Measurements from ENCODE around the gene CASZ1.

The CASZ1 gene

DNA sequence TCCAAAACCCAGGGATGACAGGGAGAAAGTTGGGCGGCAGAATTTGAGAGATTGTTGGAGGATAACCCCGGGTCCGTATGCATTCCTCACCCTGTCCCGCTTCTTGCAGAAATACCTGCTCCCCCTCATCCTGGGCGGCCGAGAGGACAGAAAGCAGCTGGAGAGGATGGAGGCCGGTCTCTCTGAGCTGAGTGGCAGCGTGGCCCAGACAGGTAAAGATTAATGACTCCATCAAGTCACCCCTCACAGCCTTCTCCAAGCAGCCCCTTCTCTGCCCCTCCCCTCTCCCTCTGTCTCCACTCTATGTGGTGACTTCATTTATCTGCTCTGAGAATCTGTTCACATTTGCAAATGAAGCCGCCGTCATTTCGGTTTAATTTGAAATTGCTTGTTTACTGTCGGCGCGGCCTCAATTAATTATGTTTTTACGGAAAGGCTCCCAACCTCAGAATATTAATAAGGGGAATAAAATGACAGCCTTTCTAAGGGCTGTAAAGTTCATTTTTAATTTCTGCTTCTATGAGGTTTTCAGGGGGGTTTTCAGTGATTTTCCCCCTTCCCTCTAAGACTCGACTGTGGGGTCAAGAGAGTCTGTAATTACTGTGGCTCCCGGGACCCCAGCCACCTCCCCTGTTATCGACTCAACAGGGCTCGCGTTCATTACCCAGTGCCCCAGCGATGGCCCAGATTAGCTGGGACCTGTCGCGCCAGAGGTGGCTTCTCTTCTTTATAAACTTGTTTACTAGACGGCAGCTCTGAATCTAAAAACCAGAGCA, 173.3 kb downstream of the CASZ1 start:
- TF ChIP-seq, protein P1, sequence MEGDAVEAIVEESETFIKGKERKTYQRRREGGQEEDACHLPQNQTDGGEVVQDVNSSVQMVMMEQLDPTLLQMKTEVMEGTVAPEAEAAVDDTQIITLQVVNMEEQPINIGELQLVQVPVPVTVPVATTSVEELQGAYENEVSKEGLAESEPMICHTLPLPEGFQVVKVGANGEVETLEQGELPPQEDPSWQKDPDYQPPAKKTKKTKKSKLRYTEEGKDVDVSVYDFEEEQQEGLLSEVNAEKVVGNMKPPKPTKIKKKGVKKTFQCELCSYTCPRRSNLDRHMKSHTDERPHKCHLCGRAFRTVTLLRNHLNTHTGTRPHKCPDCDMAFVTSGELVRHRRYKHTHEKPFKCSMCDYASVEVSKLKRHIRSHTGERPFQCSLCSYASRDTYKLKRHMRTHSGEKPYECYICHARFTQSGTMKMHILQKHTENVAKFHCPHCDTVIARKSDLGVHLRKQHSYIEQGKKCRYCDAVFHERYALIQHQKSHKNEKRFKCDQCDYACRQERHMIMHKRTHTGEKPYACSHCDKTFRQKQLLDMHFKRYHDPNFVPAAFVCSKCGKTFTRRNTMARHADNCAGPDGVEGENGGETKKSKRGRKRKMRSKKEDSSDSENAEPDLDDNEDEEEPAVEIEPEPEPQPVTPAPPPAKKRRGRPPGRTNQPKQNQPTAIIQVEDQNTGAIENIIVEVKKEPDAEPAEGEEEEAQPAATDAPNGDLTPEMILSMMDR (IDR thresholded peaks at IDR 0.05; ENCODE audit: low read depth, low read length) = no peak
- H3K4me3 ChIP-seq (ENCODE audit: low read depth, low read length) = no peak overlapping the region

- TF ChIP-seq, protein P1 (IDR thresholded peaks at IDR 0.05; ENCODE audit: low read depth, low read length) = no peak
- no peak overlapping the region for H3K4me3 ChIP-seq (ENCODE audit: low read depth, low read length)
These were observed 174.5 kb downstream of the CASZ1 start for GRCh38 chr1:10621906-10622305.

DNA sequence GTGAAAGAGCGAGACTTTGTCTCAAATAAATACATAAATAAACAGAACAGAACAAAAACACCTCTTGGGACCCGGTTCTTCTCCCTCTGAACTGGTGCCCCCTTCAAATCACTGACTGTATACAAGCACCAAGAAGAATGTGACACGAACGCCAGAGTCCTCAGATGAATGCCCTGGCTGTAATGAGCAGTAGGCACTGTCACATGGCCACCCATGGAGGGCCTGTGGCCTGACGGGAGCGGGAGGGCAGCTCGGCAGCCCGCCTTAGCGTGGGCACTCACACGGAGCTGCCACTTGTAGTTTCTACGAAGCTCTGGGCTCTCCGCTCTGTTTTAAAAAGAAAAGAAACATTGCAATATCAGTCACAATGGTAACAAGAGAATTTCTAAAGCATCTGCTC, 175.7 kb downstream of the CASZ1 start:
- TF ChIP-seq, protein P1 (IDR thresholded peaks at IDR 0.05; ENCODE audit: low read depth, low read length) = no peak
- no peak overlapping the region for H3K4me3 ChIP-seq (ENCODE audit: low read depth, low read length)

DNA sequence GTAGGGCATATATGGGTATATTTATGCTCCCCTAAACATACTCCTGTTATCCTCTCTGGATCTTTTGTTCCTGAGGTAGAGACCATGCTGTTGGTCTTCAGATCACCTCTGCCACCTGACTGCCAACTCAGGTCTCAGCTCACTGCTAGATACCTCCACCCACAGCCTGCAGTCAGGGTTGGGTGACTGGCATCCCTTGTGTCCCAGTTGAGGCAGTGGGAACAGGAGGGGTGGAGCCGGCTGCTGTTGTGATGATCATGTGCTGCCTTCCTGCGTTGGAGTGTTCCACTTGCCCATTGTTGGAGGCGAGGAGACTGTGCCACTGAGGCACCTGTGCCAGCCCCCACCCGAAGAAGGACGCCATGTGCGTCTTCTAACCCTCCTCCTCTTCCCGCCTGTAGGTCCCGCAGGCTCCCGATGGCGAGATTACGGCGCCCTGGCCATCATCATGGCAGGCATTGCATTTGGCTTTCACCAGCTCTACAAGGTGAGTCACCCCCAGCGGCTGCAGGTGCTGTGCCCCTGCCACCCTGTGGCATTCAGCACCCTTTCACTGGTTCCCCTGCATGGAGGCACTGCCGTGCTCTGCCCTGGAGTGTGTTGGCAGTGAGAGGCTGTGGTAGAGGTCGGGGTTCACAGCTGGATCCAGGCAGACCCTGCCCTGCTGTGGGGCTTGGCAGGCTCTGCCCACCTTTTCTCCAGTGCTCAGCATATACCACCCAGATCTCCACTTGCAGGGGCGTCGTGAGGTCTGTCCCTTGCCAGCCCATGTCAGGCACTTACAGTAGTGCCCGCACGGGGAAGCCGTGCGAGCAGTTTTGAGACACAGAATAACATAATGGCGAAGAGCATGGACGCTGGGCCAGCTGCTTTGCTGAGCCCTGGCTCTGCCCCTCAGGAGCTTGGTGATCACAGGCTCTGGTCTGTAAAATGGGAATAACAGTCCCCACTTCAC, 178.2 kb downstream of the CASZ1 start:
- no peak overlapping the region for H3K4me3 ChIP-seq (ENCODE audit: low read depth, low read length)
- TF ChIP-seq, protein P1 (IDR thresholded peaks at IDR 0.05; ENCODE audit: low read depth, low read length) = no peak

DNA sequence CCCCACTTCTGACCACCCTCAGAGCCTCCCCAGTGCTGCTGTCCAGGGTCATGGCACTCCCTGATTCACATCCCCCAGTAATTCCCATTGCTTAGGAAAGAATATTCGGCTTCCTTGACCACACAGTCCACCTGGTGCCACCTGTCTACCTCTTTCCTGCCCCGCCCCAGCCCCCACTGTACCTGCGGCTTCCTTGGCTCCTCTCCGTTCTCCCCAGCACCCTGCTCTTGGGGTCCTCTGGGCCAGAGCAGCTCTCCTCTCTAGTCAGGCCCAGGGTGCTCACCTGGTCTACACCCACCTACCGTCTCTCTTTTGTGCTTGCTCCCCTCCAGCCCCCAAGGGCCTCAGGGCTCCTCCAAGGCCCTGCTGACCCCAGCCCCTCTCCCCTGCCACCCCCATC, 179.1 kb downstream of the CASZ1 start:
- TF ChIP-seq, protein P1 (IDR thresholded peaks at IDR 0.05; ENCODE audit: low read depth, low read length) = no peak
- H3K4me3 ChIP-seq (ENCODE audit: low read depth, low read length) = no peak overlapping the region

- TF ChIP-seq, protein P1 (IDR thresholded peaks at IDR 0.05; ENCODE audit: low read depth, low read length) = no peak
- H3K4me3 ChIP-seq (ENCODE audit: low read depth, low read length) = no peak overlapping the region
These were observed 179.8 kb downstream of the CASZ1 start for GRCh38 chr1:10616696-10617095.
